AG09319 (cell line): ENCODE measurements around the gene CACUL1.
"Not testable (repeated sequence)": the region's sequence is repeated elsewhere in the genome, so short reads cannot be mapped to it uniquely, and the experiment has no call there.

Experiments
- DNase-seq: peaks from one replicate; pipeline ENCODE4 v3.0.0-alpha.2; 2010; ENCODE audit warnings: low read depth; ENCODE audit errors: extremely low read depth
- TF ChIP-seq, protein P1 (sequence below): IDR thresholded peaks from 2 replicates; pipeline ENCODE4 v1.5.1; 2011; ENCODE audit warnings: low read depth, mild to moderate bottlenecking, inconsistent platforms, low read length, moderate library complexity

Gene CACUL1

DNA sequence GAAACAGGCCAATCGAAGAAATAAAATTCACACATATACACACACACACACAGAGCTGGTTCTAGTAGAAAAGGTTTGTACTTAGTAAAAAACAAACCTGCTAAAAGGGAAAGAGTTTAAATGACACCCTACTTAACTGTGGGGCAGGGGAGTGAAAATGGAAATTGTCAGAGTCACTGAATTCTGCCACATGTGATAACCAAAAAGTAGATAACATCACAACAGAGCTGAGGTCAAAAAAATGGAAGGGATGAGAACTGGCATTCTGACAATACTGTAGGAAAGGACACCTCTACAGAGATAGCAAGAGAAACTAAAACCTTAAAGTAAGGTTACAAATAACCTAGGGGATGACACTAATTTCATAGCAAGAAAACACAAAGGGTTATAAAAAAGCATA, 74.6 kb downstream of the CACUL1 start:
- TF ChIP-seq, protein P1, sequence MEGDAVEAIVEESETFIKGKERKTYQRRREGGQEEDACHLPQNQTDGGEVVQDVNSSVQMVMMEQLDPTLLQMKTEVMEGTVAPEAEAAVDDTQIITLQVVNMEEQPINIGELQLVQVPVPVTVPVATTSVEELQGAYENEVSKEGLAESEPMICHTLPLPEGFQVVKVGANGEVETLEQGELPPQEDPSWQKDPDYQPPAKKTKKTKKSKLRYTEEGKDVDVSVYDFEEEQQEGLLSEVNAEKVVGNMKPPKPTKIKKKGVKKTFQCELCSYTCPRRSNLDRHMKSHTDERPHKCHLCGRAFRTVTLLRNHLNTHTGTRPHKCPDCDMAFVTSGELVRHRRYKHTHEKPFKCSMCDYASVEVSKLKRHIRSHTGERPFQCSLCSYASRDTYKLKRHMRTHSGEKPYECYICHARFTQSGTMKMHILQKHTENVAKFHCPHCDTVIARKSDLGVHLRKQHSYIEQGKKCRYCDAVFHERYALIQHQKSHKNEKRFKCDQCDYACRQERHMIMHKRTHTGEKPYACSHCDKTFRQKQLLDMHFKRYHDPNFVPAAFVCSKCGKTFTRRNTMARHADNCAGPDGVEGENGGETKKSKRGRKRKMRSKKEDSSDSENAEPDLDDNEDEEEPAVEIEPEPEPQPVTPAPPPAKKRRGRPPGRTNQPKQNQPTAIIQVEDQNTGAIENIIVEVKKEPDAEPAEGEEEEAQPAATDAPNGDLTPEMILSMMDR: no peak
- no peak for DNase-seq

DNA sequence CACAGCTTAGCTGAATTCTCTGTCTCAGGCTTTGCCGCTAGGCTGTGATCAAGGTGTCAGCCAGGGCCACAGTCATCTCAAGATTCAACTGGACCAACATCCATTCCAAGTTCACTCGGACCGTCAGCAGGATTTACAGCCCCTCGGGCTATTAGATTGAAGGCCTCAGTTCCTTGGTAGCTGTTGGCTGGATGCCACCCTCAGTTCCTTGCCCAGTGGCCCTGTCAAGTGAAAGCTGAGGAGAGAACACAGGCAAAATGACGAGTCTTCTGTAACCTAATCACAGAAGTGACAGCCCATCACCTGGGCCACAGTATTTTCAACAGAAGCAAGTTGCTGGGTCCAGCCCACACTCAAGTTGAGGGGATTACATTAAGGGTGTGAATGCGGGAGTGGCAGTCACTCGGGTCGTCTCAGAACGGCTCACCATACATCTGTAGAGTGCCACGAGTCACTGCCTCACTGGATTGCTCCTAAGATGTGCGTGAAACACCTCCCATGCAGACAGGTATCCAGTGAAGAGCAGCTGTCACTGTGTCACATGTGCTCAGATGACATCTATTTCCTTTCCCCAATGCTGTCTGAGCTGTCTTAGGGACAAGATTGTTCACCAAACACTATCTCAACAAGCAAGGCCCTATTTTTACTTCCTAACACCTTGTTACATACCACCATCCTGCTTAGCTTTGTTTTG, 80.4 kb downstream of the CACUL1 start:
- TF ChIP-seq, protein P1: no peak
- no peak for DNase-seq

DNA sequence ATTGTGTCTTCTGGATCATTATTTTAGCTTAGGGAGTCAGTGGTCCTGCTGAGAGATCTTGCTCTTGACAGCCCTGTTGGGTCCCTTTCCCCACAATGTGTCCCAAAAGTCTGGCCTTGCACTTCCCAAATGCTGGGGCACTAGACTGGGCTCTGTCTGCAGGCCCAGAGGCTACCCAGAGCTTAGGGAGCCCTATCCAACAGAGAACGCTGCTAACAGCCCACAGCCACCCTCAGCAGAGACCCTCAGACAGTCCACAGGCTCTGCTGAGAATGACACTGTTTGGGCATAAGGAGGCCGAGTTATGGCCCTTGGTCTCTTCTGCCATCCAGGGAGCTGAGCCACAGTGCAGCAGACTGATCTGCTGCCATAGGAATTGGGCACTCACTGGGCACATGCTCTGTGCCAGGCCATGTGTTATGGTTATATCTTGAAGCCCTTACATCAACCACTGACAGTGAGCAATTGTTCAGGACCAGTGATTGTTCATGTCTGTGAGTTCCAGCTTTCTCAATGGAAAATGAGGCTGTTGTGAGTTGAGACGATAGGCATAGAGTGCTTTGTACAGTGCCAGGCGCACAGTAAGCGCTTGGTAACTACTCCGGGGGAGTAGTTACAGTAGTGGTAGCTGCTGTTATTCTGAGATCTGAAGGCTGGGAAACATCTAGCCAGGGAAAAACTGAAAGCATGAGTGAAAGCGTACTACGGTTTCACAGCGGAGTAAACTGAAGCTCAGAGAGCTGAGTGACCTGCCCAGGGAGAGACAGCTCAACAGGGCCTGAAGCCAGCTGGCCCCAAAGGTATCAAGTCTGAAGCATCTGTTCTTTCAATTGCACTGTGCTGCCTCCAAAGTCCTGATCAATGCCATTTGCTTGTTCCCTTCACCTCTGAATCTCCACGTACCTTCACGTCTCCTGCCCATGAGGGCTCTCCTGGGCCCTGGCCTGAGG, 81.7 kb downstream of the CACUL1 start:
- TF ChIP-seq, protein P1: no peak
- DNase-seq: no peak

DNA sequence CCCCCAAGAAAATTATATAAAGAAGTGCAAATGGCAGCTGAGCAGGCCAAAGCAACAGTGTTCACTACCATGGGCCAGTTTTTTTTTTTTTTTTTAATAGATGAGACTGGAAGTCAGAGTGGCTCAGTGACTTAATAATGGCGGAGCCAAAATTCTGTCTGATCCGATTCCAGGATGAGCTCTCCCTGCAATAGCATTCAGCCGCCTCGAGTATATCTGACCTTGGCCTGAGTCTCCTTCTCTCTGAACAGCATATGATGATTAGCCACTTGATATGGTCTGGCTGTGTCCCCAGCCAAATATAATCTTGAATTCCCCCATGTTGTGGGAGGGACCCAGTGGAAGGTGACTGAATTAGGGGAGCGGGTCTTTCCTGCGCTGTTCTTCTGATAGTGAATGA, 82.6 kb downstream of the CACUL1 start:
- no peak for DNase-seq
- TF ChIP-seq, protein P1: no peak

DNA sequence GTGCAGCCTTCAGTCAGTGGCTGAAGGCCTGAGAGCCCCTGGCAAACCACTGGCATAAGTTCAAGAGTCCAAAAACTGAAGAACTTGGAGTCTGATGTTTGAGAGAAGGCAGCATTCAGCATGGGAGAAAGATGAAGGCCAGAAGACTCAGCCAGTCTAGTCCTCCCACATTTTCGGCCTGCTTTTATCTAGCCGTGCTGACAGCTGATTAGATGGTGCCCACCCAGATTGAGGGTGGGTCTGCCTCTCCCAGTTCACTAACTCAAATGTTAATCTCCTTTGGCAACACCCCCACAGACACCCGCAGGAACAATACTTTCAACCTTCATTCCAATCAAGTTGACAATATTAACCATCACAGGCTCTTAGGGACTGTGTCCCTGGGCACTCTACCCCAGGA, 83.5 kb downstream of the CACUL1 start:
- not testable (repeated sequence) for DNase-seq

DNA sequence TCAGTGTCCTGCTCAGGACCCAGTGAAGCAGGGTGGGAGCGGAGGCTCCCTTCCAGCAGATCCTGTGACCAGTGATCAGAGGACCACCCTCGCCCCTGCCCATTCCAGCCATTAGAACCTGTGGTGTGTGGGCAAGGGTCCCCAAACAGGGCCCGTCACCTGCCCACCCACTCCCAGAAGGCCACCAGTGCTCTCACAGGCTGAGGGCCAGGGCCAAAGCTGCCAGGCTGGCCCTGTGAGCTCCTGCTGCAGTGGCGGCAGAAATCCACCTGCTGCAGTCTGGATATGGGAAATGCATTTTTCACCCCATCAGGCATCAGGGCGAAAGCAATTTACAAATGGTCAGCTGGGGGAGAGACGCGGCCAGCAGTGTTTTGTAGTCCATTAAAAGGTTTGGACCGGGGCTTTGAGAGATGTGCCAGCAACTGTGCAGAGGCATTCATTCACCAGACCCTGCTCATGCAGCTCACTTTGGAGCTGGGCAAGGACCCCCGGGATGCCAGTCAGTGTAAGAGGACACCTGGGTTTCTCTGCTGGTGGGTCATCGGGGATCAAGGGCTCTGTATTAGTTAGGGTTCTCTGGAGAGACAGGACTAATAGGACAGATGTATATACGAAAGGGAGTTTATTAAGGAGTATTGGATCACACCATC, 84.2 kb downstream of the CACUL1 start:
- no peak for DNase-seq
- TF ChIP-seq, protein P1: no peak

DNA sequence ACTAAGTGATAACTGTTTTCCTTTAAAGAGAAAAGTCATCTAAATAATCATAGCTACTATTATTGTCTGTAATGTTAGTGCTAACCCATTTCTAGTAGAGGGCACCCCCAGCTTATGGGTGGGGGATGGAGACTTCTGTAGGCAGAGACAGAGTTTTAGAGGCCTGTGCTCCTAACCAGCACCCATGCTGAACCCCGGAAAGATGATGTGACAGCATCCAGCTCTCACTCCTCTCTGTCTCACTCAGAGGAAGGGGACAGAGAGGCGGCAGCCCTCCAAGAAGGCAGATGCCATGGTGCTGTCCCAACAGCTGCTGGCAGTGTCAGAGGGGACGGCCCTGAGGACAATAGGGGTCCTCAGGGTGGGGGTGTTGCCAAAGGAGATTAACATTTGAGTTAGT, 84.9 kb downstream of the CACUL1 start:
- TF ChIP-seq, protein P1: no peak
- DNase-seq: no peak
